ENCODE measurements around the gene JUNB.
A peak's percentile ranks its signal among the peaks of the same experiment; 100 is the strongest.

JUNB gene

GRCh38 chr19:12792051-12792852 lies 966 bp downstream of the JUNB start (continued):
- TF ChIP-seq SP7 (tag by site-specific recombination; IDR thresholded peaks at IDR 0.05) (peak; percentile 34; the same call in 1 of the 2 replicates), ZNF416 (tag by site-specific recombination; IDR thresholded peaks at IDR 0.05) (no peak), ZNF692 (tag by site-specific recombination; IDR thresholded peaks at IDR 0.05) (peak; percentile 63), GLIS1 (tag by site-specific recombination; IDR thresholded peaks at IDR 0.05) (peak; percentile 96), ZNF501 (tag by site-specific recombination; IDR thresholded peaks at IDR 0.05) (0 out of 2 replicates have a peak, but pooled peaks have one; percentile 72), ZNF398 (tag by site-specific recombination; IDR thresholded peaks at IDR 0.05) (peak; percentile 33; the same call in 1 of the 2 replicates), ZNF843 (tag by site-specific recombination; IDR thresholded peaks at IDR 0.05) (0 out of 2 replicates have a peak, but pooled peaks have one; percentile 13), ZNF645 (tag by site-specific recombination; IDR thresholded peaks at IDR 0.05) (peak; percentile 97), ZNF423 (tag by site-specific recombination; IDR thresholded peaks at IDR 0.05) (peak; percentile 70; the same call in 1 of the 2 replicates), KLF17 (tag by site-specific recombination; IDR thresholded peaks at IDR 0.05) (0 out of 2 replicates have a peak, but pooled peaks have one; percentile 42), ZBTB8A (tag by site-specific recombination; IDR thresholded peaks at IDR 0.05) (peak; percentile 64), ZNF621 (tag by site-specific recombination; IDR thresholded peaks at IDR 0.05) (no peak), ZNF394 (tag by site-specific recombination; IDR thresholded peaks at IDR 0.05; ENCODE audit: borderline replicate concordance) (peak; percentile 89), ZBTB7A (tag by site-specific recombination; IDR thresholded peaks at IDR 0.05; ENCODE audit: low read depth) (peak; percentile 68), ZNF571 (tag by site-specific recombination; IDR thresholded peaks at IDR 0.05) (no peak), SCRT2 (tag by site-specific recombination; IDR thresholded peaks at IDR 0.05) (no peak), ZNF513 (tag by site-specific recombination; IDR thresholded peaks at IDR 0.05) (peak; percentile 47), ZSCAN5A (tag by site-specific recombination; IDR thresholded peaks at IDR 0.05) (peak; percentile 83; the same call in 1 of the 2 replicates), ZNF629 (tag by site-specific recombination; IDR thresholded peaks at IDR 0.05) (peak; percentile 6; the same call in 1 of the 2 replicates), ZNF768 (tag by site-specific recombination; IDR thresholded peaks at IDR 0.05) (no peak), BCL11A (tag by site-specific recombination; IDR thresholded peaks at IDR 0.05; ENCODE audit: low read depth) (peak; percentile 65; the same call in 1 of the 2 replicates), WT1 (tag by site-specific recombination; IDR thresholded peaks at IDR 0.05) (no peak), ZNF580 (tag by site-specific recombination; IDR thresholded peaks at IDR 0.05) (0 out of 2 replicates have a peak, but pooled peaks have one; percentile 8), YY1 (tag by site-specific recombination; IDR thresholded peaks at IDR 0.05) (peak; percentile 56; the same call in 1 of the 2 replicates), ZNF18 (tag by site-specific recombination; IDR thresholded peaks at IDR 0.05) (no peak)

Data from HEK293 (cell line).